Gastrocnemius medialis (tissue), 4 donors: ENCODE results near the gene PLD3.

Experiments used
- CTCF ChIP-seq, 5 experiments: fragments of 450-650 bp in 3 of 5; fragments of 200-600 bp in 2 of 5; sonication (generic) in 2 of 5; IDR thresholded peaks in 4 of 5; conservative IDR thresholded peaks in 1 of 5; 1 replicate in 4 of 5; 2 replicates in 1 of 5; pipeline ENCODE4 v1.5.1; 2016 to 2019; ENCODE audit warnings: antibody characterized with exemption in 5 of 5, mild to moderate bottlenecking in 3 of 5, moderate library complexity in 3 of 5
- POLR2A ChIP-seq, 2 donors: fragments of 450-650 bp; IDR thresholded peaks; one replicate each; pipeline ENCODE4 v1.6.1; 2017; ENCODE audit warnings: antibody characterized with exemption in 2 of 2, mild to moderate bottlenecking in 2 of 2, moderate library complexity in 2 of 2

GRCh38 chr19:40348961-40349507 is 539 bp downstream of the PLD3 start:
- TF ChIP-seq CTCF (IDR thresholded peaks at IDR 0.05 in 4 of 5, conservative IDR thresholded peaks at IDR 0.05 in 1 of 5) (no peak), POLR2A (IDR thresholded peaks at IDR 0.05) (no peak)
